Thyroid gland (tissue), 4 donors: ENCODE measurements around the gene DMRT1. TPM values are rescaled to one million over a fixed set of nuclear protein-coding genes. Genes with fewer than 3 reads are reported as not detected.

Experiments
- DNase-seq, 2 donors: peaks; one replicate each; pipeline ENCODE4 v3.0.0-alpha.2; 2019
- H3K27ac ChIP-seq, 3 donors: fragments of 200-600 bp; sonication (generic); 1 replicate in 2 of 3; 2 replicates in 1 of 3; pipeline ENCODE4 v1.5.1; 2016 to 2019; ENCODE audit warnings: mild to moderate bottlenecking in 1 of 3, moderate library complexity in 1 of 3
- H3K27me3 ChIP-seq: fragments of 200-600 bp; sonication (generic); one replicate; pipeline ENCODE4 v1.5.1; 2019
- H3K36me3 ChIP-seq, 2 donors: fragments of 200-600 bp; sonication (generic); one replicate each; pipeline ENCODE4 v1.5.1; 2016 to 2019
- H3K4me1 ChIP-seq, 2 donors: fragments of 200-600 bp; sonication (generic); one replicate each; pipeline ENCODE4 v1.5.1; 2017 to 2019
- H3K4me3 ChIP-seq, 3 donors: fragments of 200-600 bp; sonication (generic); replicated peaks in 1 of 3; 1 replicate in 2 of 3; 2 replicates in 1 of 3; pipeline ENCODE4 v1.5.1; 2016; ENCODE audit warnings: mild to moderate bottlenecking in 1 of 3
- H3K9me3 ChIP-seq: fragments of 200-600 bp; sonication (generic); one replicate; pipeline ENCODE4 v1.5.1; 2017
- CTCF ChIP-seq, 6 experiments: fragments of 200-600 bp in 3 of 6; fragments of 450-650 bp in 3 of 6; sonication (generic) in 3 of 6; IDR thresholded peaks; one replicate each; pipeline ENCODE4 v1.5.1; 2016 to 2019; ENCODE audit warnings: antibody characterized with exemption in 6 of 6, mild to moderate bottlenecking in 2 of 6, inconsistent platforms in 1 of 6, moderate library complexity in 1 of 6
- POLR2A ChIP-seq, 2 donors: fragments of 450-650 bp; IDR thresholded peaks; one replicate each; pipeline ENCODE4 v1.6.1; 2017; ENCODE audit warnings: antibody characterized with exemption in 2 of 2, mild to moderate bottlenecking in 2 of 2, moderate library complexity in 1 of 2
- WGBS, 2 donors: methylation state at CpG; one replicate each; pipeline ENCODE4 v1.1.5; 2017; 5-methylcytosine and 5-hydroxymethylcytosine counted together
- intact Hi-C: fragments of 100-400 bp; cut with DNase I; formaldehyde crosslinking; loops from one replicate; pipeline ENCODE4 v1.15.1; 2023
- total RNA-seq, 4 donors: library from RNA; depleted of rRNA; stranded (reverse); fragments of >200 nt; gene quantifications; one replicate each; pipeline ENCODE4 v1.2.3, GENCODE V29; 2016

Gene DMRT1
- total RNA-seq, 4 donors from 2014 or later = 0.33 to 2.0 (median 0.94) TPM; not detected in 1

DNA sequence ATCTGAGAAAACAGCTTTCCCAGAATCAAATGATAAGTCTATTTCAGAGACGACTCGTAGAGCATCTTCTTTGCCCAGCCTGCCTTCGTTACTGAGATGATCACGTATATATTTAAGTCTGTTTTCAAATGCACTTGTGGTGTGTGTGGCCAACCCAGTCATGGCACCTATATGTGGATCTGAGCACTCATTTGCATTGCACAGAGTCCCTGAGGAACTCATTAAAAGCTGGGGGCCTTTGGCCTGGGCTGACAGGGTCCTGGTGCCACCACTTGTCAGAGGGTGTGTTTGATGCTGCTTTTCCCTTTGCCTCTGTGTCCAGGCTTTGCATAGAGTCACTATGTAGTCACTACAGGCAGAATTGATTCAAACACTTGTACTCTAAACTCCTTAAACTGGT is 117.6 kb downstream of the DMRT1 start:
- intact Hi-C loops = no loop called here
- Histone ChIP-seq H3K4me3 (no peak overlapping the region), H3K27me3 (no peaks in the 10 kb centered on the region), H3K4me1 (peaks cover 7 to 21% of the 10 kb centered on the region in 2 donors), H3K9me3 (no peaks in the 10 kb centered on the region), H3K27ac (no peak overlapping the region), H3K36me3 (no peaks in the 10 kb centered on the region)
- no peak for DNase-seq
- no peak for TF ChIP-seq CTCF (IDR thresholded peaks at IDR 0.05)
- TF ChIP-seq POLR2A (IDR thresholded peaks at IDR 0.05) = no peak
- 92 to 97% methylated on average over 4 of the region's 4 CpGs for WGBS, 2 donors

- peak; percentile 60 for DNase-seq
- H3K4me3 ChIP-seq = no peak overlapping the region
- H3K36me3 ChIP-seq = no peaks in the 10 kb centered on the region
- H3K27me3 ChIP-seq = no peaks in the 10 kb centered on the region
- no peak for TF ChIP-seq POLR2A (IDR thresholded peaks at IDR 0.05)
- no peak for TF ChIP-seq CTCF (IDR thresholded peaks at IDR 0.05)
- peaks cover 16 to 27% of the 10 kb centered on the region in 2 donors for H3K4me1 ChIP-seq
- H3K9me3 ChIP-seq = no peaks in the 10 kb centered on the region
- intact Hi-C loops = no loop called here
- WGBS, 2 donors = 41 to 43% methylated on average over 4 of the region's 4 CpGs
- peak overlapping the region in 1 of 3 donors; percentile 12 for H3K27ac ChIP-seq
These were observed 118.4 kb downstream of the DMRT1 start for GRCh38 chr9:959914-960313.

- H3K9me3 ChIP-seq = no peaks in the 10 kb centered on the region
- no peak overlapping the region for H3K27ac ChIP-seq
- TF ChIP-seq POLR2A (IDR thresholded peaks at IDR 0.05) (no peak), CTCF (IDR thresholded peaks at IDR 0.05) (no peak)
- no peaks in the 10 kb centered on the region for H3K36me3 ChIP-seq
- H3K4me3 ChIP-seq = no peak overlapping the region
- intact Hi-C loops = no loop called here
- DNase-seq = no peak
- no peaks in the 10 kb centered on the region for H3K27me3 ChIP-seq
- 73 to 86% methylated on average over 6 of the region's 6 CpGs for WGBS, 2 donors
- H3K4me1 ChIP-seq = peaks cover 32 to 48% of the 10 kb centered on the region in 2 donors
These were observed 120.5 kb downstream of the DMRT1 start for GRCh38 chr9:962023-962422.

DNA sequence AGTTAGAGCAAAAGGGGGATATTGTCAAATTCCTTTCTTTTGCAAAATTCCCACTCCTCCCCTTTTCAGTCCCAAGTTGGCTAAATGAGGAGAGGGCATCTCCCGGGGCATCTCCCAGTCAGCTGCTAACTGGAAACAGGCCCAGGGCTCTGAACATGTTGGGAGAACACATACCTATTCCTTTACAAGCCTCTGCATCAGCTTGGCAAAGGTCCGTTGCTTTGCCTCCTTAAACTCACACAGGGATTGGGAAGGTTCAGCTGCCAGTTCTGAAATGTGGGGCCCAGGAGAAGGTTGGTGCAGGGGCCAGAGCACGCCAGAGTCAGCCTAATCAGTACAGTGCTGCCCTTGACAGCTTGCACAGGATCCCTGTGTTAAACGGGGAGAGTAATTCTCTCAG is 124.0 kb downstream of the DMRT1 start:
- peak in 1 of 2 donors; percentile 24 for TF ChIP-seq POLR2A (IDR thresholded peaks at IDR 0.05)
- no peak for TF ChIP-seq CTCF (IDR thresholded peaks at IDR 0.05)
- intact Hi-C loops = no loop called here

GRCh38 chr9:966870-967269 is 125.4 kb downstream of the DMRT1 start:
- H3K27ac ChIP-seq = peak overlapping the region in 2 of 3 donors; percentile 53 to 80
- DNase-seq = no peak
- H3K27me3 ChIP-seq = no peaks in the 10 kb centered on the region
- peaks cover 37 to 58% of the 10 kb centered on the region in 2 donors for H3K4me1 ChIP-seq
- intact Hi-C loops = no loop called here
- 66 to 69% methylated on average over 3 of the region's 3 CpGs for WGBS, 2 donors
- no peak overlapping the region for H3K4me3 ChIP-seq
- TF ChIP-seq CTCF (IDR thresholded peaks at IDR 0.05) (no peak), POLR2A (IDR thresholded peaks at IDR 0.05) (no peak)
- no peaks in the 10 kb centered on the region for H3K36me3 ChIP-seq
- H3K9me3 ChIP-seq = no peaks in the 10 kb centered on the region

More for the DNA sequence above, 124.0 kb downstream of the DMRT1 start:
- Histone ChIP-seq H3K4me1 (peaks cover 32 to 51% of the 10 kb centered on the region in 2 donors), H3K27me3 (no peaks in the 10 kb centered on the region), H3K4me3 (no peak overlapping the region), H3K9me3 (no peaks in the 10 kb centered on the region), H3K27ac (peak overlapping the region in 2 of 3 donors; percentile 53 to 80), H3K36me3 (no peaks in the 10 kb centered on the region)
- 9 to 12% methylated on average over 4 of the region's 4 CpGs for WGBS, 2 donors
- DNase-seq = peak; percentile 54 to 56
